Activated CD8-positive, alpha-beta memory T cell treated with anti-CD3 and anti-CD28 coated beads for 1 hour (primary cell): ENCODE measurements around the gene ACIN1.
"Not testable (repeated sequence)": the region's sequence is repeated elsewhere in the genome, so short reads cannot be mapped to it uniquely, and the experiment has no call there.

Experiments used
- DNase-seq, 2 donors: peaks; one replicate each; pipeline ENCODE4 v3.0.0-alpha.2; 2020; ENCODE audit warnings: low read depth in 1 of 2; ENCODE audit errors: extremely low read depth in 1 of 2

ACIN1 gene

DNA sequence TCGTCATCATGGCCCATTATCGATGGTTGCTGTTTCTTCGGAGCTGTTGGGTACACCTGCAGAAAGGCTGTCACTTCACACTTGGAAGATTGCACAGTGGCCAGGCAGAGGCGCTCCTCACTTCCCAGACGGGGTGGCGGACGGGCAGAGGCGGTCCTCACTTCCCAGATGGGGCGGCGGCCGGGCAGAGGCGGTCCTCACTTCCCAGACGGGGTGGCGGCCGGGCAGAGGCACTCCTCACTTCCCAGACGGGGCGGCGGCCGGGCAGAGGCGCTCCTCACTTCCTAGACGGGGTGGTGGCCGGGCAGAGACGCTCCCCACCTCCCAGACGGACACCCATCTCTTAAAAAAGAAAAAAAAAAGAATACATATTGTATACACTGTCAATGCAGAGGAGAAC is 13.2 kb upstream of the ACIN1 start:
- not testable (repeated sequence) for DNase-seq

DNA sequence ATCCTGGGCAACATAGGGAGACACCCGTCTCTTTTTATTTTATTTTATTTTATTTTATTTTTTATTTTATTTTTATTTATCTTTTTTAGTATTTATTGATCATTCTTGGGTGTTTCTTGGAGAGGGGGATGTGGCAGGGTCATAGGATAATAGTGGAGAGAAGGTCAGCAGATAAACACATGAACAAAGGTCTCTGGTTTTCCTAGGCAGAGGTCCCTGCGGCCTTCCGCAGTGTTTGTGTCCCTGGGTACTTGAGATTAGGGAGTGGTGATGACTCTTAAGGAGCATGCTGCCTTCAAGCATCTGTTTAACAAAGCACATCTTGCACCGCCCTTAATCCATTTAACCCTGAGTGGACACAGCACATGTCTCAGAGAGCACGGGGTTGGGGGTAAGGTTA is 12.7 kb upstream of the ACIN1 start:
- DNase-seq = not testable (repeated sequence)

DNA sequence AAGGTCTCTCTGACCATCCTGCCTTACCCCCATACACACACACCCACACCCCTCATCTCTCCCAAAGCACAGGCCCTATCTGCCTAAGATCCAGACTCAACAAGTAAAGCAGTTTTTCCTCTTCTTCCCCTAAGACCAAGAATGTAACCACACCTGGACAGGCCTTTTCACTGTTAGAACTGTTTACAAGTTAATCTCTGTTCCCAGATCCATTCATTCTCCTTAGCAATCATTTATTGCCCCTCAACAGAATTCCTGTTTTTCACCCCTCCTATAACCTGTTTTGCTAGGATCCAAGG is 11.8 kb upstream of the ACIN1 start:
- no peak for DNase-seq

DNA sequence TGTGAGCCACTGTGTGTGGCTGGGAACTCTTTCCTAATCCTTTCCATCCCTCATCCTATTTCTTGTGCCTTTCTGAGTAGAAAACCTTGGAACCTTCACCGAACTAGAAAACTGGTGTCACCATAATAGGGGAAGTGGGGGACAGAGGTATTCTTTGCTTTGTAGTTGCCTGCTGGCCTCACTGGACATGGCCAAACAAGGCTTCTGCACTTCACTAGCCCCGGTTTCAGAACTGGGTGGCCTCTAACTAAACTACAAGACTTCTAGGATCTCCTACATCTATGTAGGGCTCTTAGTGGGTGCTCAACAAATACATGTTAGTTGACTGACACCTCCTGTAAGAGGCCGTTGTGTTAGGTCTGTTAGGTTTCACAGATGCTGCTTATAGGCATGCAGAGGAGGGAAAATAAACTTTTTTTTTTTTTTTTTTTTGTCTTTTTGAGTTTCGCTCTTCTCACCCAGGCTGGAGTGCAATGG is 10.4 kb upstream of the ACIN1 start:
- no peak for DNase-seq

DNA sequence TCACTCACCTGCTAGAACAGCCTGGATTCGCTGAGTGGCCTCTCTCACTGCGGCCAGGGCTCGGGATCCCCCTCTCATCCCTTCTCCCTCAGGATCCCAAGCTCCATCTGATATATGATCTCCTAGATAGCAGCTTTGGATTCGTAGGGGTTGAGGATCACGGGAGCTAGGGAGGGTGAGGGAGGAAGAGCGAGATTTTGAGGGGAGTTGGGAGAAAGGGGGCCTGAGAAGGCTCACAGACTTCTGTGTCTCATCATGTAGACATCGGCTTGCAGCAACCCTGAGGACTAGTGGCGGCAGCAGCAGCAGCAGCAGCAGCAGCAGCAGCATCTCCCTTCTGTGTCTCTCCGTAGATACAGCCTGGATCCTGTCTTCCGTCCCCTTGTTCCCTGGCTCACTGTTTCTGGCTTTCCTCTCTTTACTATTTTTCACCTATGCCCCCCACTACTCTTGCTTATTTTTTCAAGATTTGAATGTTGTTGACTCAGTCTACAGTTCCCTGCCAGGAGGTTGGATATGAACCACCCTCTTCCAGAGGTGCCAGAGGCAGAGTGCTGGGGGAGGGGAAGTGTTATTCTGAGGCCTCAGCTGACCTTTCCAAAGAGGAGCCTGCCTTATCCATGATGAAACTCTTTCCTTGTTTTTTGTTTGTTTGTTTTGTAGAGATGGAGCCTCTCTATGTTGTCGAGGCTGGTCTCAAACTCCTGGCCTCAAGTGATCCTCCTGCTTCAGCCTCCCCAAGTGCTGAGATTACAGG is 9.8 kb upstream of the ACIN1 start, which contains the start of gene CIROP:
Gene CIROP, minus strand, starts transcription at position 399 of the 757 bp plus-strand sequence. Its CDS starts 69 bp downstream, at position 330.
- DNase-seq = no peak

DNA sequence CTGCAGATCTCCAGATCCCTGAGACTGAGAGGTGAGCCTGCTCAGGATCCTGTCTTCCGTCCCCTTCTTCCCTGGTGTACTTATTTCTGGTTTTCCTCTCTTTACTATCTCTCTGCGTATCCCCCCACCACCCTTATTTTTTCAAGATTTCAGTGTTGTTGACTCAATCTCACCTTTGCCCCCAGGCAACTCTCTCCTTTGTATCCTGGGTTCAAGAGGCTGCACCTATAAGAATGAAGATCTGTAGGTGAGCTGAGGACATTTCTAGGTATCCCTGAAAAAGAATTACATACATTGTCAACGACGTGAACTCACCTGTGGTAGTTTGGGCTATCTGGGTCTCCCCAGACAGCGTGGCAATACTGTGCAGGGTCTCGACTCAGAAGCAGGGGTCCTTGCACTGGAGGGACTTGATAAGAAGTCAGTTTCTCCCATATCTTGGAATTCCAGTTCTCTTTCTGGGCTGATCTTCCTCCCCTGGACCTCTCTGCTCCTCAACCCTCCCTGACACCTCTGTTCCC is 9.2 kb upstream of the ACIN1 start:
- DNase-seq = no peak

DNA sequence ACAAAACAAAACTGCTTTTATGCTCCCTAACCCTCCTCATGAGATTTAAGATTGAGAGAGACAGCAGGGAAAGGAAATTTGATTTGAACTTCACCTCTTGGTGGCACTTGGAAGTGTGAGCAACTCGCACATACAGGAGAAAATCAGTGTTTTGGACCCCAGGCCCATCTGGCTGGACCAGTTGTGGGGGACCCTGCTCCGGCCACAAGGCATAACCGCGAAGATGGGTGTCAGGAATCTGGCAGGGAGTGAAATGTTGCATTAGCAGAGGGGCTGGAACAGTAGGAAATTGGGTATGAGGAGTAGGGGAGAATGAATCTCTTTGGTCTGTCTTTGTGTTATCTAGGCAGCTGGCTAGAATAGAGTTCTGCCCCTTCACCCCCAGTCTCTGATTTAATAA is 8.6 kb upstream of the ACIN1 start:
- DNase-seq = no peak

DNA sequence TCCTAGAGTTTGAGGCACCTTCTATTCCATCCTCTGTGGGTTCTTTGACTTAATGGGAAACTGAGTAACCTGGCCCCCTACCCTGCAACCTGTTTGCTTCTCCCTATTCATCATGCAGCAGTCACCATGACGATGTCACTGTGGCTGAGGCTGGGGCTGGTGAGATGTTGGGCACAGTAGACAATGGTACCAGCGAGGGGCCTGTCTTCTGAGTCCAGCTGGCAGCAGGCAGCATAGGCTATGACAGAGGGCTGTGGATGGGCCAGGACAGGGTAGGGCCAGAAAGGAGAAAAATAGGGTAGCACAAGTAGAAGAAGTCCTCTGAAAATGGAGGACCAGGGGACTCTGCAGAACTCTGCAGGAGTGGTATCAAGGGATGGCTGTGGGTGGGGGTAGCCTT is 7.9 kb upstream of the ACIN1 start:
- no peak for DNase-seq

DNA sequence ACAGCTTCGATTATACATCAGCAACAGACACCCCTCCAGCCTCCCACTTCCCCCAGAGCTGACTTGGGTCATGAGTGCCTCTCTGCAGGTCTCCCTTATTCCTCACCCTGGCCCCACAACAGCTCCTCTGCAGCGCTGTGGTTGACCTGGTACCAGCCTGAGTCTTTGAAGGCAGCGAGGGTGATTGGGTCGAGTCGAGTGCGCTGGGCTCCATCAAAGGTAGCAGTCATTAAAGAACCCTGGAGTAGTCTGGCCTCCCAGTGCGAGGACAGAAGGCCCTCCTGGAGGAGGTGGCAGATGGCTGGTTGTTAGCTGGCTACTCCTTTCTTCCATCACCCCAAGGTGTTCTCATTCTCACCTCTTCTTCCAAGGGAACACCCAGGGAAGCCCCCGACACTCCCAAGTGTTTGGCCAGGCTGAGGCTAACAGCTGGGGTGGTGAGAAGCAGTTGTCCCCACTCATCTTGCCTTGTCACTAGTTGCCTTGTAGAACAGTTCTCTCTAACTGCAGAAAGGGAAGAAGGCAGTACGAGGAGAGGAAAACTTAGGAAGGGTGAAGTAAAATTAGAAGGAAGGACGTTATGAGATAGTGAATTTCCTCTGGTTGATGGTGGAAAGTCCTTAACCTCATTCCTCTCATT is 7.2 kb upstream of the ACIN1 start:
- DNase-seq = no peak

DNA sequence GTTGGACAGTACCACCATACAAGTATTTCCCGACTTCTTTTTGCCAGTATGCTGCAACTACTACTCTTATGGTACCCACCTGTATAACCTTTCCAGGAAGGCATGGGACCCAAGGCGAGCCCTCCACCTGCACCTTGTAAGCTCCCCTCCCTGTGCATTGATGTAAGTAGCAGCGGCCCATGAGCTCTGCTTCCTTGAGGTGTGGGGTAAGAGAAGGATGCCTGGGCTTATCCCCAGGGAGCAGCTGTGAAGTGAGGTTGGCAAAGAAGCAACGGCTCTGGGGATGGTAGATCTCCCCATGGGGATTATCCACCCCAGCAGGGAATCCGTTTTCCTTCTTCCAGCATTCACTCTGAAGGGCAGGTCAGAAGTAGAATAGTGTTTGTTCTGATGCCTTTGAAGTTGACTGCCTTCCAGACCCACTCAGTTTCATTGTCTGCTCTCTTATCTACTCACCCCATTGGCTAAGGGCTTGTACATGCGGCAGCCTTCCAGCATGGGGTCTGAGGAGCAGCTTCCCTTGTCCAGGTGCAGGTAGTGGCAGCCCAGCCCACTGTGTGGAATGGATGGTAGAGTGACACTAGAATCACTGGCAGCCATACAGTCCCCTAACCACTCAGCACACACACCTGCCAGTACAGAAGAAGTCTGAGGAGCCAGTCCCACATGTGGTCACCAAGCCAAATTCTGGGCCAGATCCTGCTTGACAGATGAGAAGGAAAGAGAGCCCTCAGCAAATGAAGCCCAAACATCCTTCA is 6.5 kb upstream of the ACIN1 start:
- DNase-seq = no peak

DNA sequence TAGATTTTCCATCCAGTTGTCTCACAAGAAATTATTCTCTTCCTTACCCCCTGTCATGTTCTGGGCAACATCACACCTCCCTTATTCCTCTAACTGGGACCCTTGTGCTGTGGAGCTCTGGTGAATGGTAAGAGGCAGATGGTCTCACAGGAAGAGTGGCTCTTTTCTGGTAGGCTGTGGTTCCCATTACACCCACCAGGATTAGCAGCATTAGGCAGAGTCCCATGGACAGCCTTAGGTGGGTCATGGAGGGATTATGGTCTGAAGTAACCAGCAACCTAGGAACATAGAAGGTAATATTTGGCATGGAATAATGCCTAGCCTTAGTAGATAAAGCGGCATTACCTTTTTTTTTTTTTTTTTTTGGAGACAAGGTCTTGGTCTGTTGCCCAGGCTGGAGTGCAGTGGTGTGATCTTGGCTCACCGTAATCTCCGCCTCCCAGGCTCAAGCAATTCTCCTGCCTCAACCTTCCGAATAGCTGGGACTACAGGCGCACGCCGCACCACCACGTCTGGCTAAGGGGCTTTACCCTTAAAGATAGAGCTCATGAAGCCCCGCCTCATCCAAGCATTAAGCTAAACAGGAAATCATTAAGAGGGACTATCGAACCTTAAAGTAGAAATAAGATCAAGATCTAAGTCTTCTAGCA is 4.4 kb upstream of the ACIN1 start:
- DNase-seq = no peak

DNA sequence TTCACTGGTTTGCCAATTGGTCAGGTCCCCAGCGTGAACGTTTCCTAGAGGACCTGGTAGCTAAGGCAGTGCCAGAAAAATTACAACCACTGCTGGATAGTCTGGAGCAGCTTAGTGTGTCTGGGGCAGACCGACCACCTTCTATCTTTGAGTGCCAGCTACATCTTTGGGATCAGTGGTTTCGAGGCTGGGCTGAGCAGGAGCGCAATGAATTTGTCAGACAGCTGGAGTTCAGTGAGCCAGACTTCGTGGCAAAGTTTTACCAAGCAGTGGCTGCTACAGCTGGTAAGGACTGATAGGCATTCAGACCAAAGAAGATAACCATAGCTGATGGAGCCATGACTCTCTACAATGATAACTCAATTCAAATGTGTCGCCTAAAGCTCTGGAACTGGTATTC is 2.9 kb upstream of the ACIN1 start:
- no peak for DNase-seq

DNA sequence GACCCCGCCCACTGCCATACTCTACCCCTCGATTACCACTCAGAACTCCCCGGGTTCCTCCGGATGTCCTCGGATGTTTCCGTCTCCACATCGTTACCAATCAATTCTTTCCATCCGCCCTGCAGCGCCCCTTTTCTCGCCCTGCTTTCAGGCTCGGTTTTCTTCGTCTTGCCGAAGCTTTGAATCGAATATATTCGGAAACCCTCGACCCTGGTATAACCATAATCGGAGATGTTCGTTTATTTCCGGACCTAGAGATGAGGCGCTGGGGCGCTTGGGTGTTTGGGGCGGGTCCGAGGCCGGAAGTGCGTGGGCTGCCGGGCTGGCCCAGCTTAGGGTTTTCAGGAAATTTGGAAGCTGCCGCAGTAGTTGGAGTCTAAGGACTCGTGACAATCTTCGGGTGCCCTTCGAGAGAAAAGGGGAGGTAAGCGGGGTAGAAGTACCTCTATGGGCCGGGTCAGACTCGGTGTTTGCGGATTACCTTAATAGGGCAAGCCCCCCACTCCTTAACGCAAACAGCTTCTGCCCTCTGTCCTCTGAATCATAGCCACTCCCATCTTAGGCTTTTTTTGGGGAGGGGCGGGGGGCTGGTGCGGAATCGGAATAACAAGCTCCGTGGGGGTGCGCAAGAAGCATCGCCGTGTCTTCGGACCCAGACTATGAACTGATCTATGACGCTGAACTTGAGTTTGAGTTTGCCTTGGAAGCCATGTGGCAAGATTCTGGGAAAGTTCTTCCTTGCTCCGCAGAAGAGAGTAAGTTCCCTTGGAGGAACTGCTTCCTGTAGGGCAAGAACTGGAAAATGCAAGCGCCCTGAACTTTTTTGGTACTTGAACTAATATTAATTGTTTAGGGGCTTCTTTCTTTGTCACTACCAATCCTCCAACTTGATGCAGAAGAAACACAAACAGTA is 516 bp upstream of the ACIN1 start, which contains the start of gene C14orf119:
Gene C14orf119, plus strand, starts transcription at position 310 of the 913 bp plus-strand sequence. CDS start 2,154 bp downstream, outside the sequence.
- peak; percentile 97 to 99 for DNase-seq

DNA sequence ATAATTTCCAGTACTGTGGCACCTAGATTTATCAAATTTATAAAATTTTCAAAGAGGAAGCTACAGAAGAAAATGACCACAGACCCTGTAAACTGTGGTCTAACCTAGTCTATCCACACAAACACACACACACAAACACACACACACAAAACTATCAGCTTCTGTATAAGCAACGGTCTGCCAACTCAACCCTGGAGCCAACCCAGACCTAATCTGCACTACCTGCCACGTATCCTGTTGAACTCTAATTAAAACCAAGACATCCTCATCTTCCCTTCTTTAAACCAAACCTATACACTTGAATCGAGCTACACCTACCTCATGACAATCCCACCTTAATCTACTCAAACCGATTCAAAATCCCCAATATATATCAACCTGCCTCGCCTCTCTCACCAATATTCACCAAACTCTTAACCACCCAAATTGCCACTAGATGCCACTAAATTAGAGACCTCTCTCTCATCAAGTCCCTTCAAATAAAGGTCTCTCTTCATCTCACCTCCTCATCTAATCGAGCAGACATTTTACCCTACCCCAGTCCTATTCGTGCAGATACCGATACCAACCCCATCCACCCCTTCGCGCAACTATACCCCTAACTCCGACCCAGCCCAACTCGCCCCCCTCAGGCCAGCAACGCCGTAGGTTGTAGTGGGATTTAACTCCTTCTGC is 808 bp downstream of the ACIN1 start:
- no peak for DNase-seq

DNA sequence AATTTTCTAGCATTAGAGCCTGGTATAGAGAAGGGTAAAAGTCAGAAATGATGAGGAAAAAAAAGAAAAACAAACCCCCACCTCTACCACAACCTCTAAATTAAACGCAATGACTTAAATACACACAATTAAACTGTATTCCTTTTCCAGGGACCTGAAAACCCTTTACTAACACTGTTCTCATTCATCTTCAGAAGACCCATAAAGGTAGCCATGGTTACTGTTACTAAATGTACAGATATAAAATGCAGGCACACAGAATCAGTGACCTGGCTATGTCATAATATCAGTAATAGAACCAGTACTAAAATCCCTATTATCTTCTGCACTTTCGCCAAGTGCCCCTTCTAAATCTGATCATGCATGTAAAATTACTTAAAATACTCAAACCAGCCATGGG is 1.4 kb downstream of the ACIN1 start:
- DNase-seq = no peak

DNA sequence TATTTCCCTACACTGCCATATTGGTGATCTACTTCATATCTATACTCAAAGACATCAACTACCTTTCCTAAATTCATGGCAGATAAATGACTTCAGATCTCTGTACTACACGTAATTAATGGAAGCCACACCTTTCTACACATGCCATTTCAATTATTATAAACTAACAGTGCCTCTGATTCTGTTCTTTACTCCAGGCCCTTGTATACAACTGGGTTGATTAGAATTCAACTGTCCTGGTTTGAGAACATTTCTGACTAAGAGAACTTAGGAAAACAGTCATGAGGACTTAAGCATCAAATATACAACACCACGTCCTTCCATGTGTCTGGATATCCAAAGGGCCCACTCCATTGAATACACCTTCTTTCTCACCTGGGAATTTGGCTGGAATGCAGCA is 1.8 kb downstream of the ACIN1 start:
- no peak for DNase-seq

DNA sequence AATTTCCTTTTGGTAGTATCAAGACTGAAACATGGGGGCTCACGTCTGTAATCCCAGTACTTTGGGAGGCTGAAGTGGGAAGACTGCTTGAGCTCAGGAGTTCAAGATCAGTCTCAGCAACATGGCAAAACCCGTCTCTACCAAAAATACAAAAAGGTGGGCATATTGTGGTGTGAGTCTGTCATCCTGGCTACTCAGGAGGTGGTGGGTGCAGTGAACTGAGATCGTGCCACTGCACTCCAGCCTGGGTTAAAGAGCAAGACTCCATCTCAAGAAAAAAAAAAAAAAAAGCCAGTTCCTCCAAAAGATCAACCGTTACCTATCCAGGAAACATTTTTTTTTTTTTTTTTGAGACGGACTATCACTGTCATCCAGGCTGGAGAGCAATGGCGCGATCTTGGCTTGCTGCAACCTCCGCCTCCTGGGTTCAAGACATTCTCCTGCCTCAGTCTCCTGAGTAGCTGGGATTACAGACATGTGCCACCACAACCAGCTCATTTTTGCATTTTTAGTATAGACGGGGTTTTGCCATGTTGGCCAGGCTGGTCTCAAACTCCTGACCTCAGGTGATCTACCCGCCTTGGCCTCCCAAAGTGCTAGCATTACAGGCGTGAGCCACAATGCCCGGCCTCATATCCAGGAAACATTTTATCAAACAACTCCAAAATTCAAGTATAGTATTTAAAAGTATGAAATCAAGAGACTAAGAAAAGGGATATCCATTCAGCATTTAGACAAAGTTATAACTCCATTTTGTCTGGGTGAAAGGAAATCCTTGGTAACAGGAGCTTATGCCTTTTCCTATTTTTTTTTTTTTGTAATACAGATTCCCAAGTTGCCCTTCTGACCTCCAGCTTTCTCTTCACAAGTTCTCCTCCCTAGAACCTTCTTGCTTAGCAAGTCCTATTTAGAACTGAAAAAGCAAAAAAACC is 3.4 kb downstream of the ACIN1 start:
- DNase-seq = no peak

DNA sequence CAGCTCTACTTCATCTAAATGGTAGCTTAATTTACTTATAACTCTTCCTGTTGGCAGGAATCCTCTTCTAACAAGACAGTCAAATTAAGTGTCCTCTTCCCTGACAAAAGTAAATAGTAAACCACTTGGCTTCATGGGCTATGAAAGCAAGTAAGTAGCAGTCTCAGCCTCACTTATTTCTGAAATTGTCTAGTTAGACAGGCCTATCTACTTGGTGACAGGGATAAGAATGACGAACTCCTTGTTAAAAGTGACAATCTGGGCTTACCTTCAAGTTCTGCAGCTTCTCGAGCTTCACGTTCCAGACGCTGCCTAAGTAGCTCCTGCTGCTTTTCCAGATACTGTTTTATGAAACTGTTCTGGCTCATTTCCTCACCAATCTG is 4.7 kb downstream of the ACIN1 start:
- no peak for DNase-seq
